Testis (tissue), 2 donors: ENCODE measurements around the gene EIF5B.

Source experiments
- POLR2A ChIP-seq: fragments of 450-650 bp; IDR thresholded peaks from one replicate; pipeline ENCODE4 v1.6.1; 2017; ENCODE audit warnings: antibody characterized with exemption, mild to moderate bottlenecking, moderate library complexity
- TF ChIP-seq, protein P1 (sequence below), 3 experiments: fragments of 450-650 bp in 2 of 3; fragments of 200-600 bp in 1 of 3; sonication (generic) in 1 of 3; IDR thresholded peaks; one replicate each; pipeline ENCODE4 v1.5.1; 2016 to 2019; ENCODE audit warnings: antibody characterized with exemption in 3 of 3, mild to moderate bottlenecking in 2 of 3, moderate library complexity in 1 of 3

DNA sequence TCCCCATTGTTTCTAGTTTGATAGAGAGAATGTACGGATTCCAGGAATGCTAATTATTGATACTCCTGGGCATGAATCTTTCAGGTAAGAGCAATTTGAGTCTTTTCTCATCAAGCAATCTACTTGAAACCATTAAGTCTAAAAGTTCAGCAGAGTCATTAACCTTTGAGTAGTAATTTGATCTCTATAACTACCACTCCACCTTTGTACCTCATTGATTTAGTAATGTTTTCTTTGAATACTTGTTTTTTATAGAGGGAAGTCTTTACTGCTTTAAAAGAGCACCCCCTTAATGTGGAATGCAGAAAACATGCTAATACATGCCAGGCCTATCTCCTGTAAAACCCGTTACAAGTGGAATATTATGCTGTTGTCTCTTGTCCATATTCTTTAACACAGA is 45.0 kb downstream of the EIF5B start:
- TF ChIP-seq, protein P1, sequence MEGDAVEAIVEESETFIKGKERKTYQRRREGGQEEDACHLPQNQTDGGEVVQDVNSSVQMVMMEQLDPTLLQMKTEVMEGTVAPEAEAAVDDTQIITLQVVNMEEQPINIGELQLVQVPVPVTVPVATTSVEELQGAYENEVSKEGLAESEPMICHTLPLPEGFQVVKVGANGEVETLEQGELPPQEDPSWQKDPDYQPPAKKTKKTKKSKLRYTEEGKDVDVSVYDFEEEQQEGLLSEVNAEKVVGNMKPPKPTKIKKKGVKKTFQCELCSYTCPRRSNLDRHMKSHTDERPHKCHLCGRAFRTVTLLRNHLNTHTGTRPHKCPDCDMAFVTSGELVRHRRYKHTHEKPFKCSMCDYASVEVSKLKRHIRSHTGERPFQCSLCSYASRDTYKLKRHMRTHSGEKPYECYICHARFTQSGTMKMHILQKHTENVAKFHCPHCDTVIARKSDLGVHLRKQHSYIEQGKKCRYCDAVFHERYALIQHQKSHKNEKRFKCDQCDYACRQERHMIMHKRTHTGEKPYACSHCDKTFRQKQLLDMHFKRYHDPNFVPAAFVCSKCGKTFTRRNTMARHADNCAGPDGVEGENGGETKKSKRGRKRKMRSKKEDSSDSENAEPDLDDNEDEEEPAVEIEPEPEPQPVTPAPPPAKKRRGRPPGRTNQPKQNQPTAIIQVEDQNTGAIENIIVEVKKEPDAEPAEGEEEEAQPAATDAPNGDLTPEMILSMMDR (IDR thresholded peaks at IDR 0.05): no peak
- no peak for TF ChIP-seq POLR2A
